ENCODE measurements around the gene STXBP6.

The STXBP6 gene

GRCh38 chr14:25069879-25070278 is 19.9 kb upstream of the STXBP6 start:
- H3F3A ChIP-seq (ENCODE audit: insufficient read depth) = no peaks in the 10 kb centered on the region
- H3K4me3 ChIP-seq (ENCODE audit: insufficient read depth, low read length, poor library complexity, severe bottlenecking) = no peak overlapping the region
- no peak overlapping the region for H3K4me2 ChIP-seq (ENCODE audit: low read depth, low read length, poor library complexity, severe bottlenecking)
- H3K9me3 ChIP-seq (ENCODE audit: insufficient read depth, low read length) = no peaks in the 10 kb centered on the region
- no peak overlapping the region for H3K27ac ChIP-seq (ENCODE audit: low read depth, low read length)
- TF ChIP-seq EZH2phosphoT487 (conservative IDR thresholded peaks at IDR 0.05; ENCODE audit: low read length) (no peak), CTCF (IDR thresholded peaks at IDR 0.05; ENCODE audit: insufficient read depth, low read length, poor library complexity, severe bottlenecking) (no peak)
- H2AFZ ChIP-seq (ENCODE audit: low read depth, low read length, severe bottlenecking) = no peak overlapping the region
- H3K36me3 ChIP-seq (ENCODE audit: low read length) = no peaks in the 10 kb centered on the region
- no peaks in the 10 kb centered on the region for H3K79me2 ChIP-seq (ENCODE audit: insufficient read depth, low read length)
- no peaks in the 10 kb centered on the region for H3K9me2 ChIP-seq (replicated peaks; ENCODE audit: insufficient read depth, low read length)
- no peaks in the 10 kb centered on the region for H3K27me3 ChIP-seq (ENCODE audit: low read length)
- no peak overlapping the region for H3K9ac ChIP-seq (ENCODE audit: low read length)
- no peaks in the 10 kb centered on the region for H4K20me1 ChIP-seq (ENCODE audit: low read depth, low read length)

- Histone ChIP-seq H2AFZ (ENCODE audit: low read depth, low read length, severe bottlenecking) (no peak overlapping the region), H3K9ac (ENCODE audit: low read length) (no peak overlapping the region)
- TF ChIP-seq EZH2phosphoT487 (conservative IDR thresholded peaks at IDR 0.05; ENCODE audit: low read length) = no peak
- TF ChIP-seq CTCF (IDR thresholded peaks at IDR 0.05; ENCODE audit: insufficient read depth, low read length, poor library complexity, severe bottlenecking) = no peak
Observed at GRCh38 chr14:25067600-25067999, 17.7 kb upstream of the STXBP6 start.

GRCh38 chr14:25062022-25062321 is 12.0 kb upstream of the STXBP6 start:
- Histone ChIP-seq H3K9me2 (replicated peaks; ENCODE audit: insufficient read depth, low read length) (no peaks in the 10 kb centered on the region), H3K27ac (ENCODE audit: low read depth, low read length) (no peak overlapping the region), H3K9me3 (ENCODE audit: insufficient read depth, low read length) (no peaks in the 10 kb centered on the region), H3K36me3 (ENCODE audit: low read length) (no peaks in the 10 kb centered on the region), H3K4me3 (ENCODE audit: insufficient read depth, low read length, poor library complexity, severe bottlenecking) (no peak overlapping the region), H2AFZ (ENCODE audit: low read depth, low read length, severe bottlenecking) (no peak overlapping the region), H3K4me2 (ENCODE audit: low read depth, low read length, poor library complexity, severe bottlenecking) (no peak overlapping the region), H4K20me1 (ENCODE audit: low read depth, low read length) (no peaks in the 10 kb centered on the region), H3K9ac (ENCODE audit: low read length) (no peak overlapping the region), H3K27me3 (ENCODE audit: low read length) (no peaks in the 10 kb centered on the region), H3F3A (ENCODE audit: insufficient read depth) (no peaks in the 10 kb centered on the region), H3K79me2 (ENCODE audit: insufficient read depth, low read length) (no peaks in the 10 kb centered on the region)
- TF ChIP-seq CTCF (IDR thresholded peaks at IDR 0.05; ENCODE audit: insufficient read depth, low read length, poor library complexity, severe bottlenecking) (no peak), EZH2phosphoT487 (conservative IDR thresholded peaks at IDR 0.05; ENCODE audit: low read length) (no peak)

More at GRCh38 chr14:25067600-25067999, 17.7 kb upstream of the STXBP6 start:
- H3K9me3 ChIP-seq (ENCODE audit: insufficient read depth, low read length) = no peaks in the 10 kb centered on the region
- no peak overlapping the region for H3K27ac ChIP-seq (ENCODE audit: low read depth, low read length)
- no peaks in the 10 kb centered on the region for H4K20me1 ChIP-seq (ENCODE audit: low read depth, low read length)
- no peaks in the 10 kb centered on the region for H3K27me3 ChIP-seq (ENCODE audit: low read length)
- no peak overlapping the region for H3K4me3 ChIP-seq (ENCODE audit: insufficient read depth, low read length, poor library complexity, severe bottlenecking)
- H3K4me2 ChIP-seq (ENCODE audit: low read depth, low read length, poor library complexity, severe bottlenecking) = no peak overlapping the region
- H3F3A ChIP-seq (ENCODE audit: insufficient read depth) = no peaks in the 10 kb centered on the region
- H3K79me2 ChIP-seq (ENCODE audit: insufficient read depth, low read length) = no peaks in the 10 kb centered on the region
- H3K9me2 ChIP-seq (replicated peaks; ENCODE audit: insufficient read depth, low read length) = no peaks in the 10 kb centered on the region
- H3K36me3 ChIP-seq (ENCODE audit: low read length) = no peaks in the 10 kb centered on the region

GRCh38 chr14:25056688-25057078 is 6.7 kb upstream of the STXBP6 start:
- no peaks in the 10 kb centered on the region for H3K79me2 ChIP-seq (ENCODE audit: insufficient read depth, low read length)
- no peak overlapping the region for H3K4me2 ChIP-seq (ENCODE audit: low read depth, low read length, poor library complexity, severe bottlenecking)
- H3K27ac ChIP-seq (ENCODE audit: low read depth, low read length) = no peak overlapping the region
- no peaks in the 10 kb centered on the region for H3K9me3 ChIP-seq (ENCODE audit: insufficient read depth, low read length)
- H3K9ac ChIP-seq (ENCODE audit: low read length) = no peak overlapping the region
- H2AFZ ChIP-seq (ENCODE audit: low read depth, low read length, severe bottlenecking) = no peak overlapping the region
- no peaks in the 10 kb centered on the region for H4K20me1 ChIP-seq (ENCODE audit: low read depth, low read length)
- H3K27me3 ChIP-seq (ENCODE audit: low read length) = no peaks in the 10 kb centered on the region
- H3F3A ChIP-seq (ENCODE audit: insufficient read depth) = no peaks in the 10 kb centered on the region
- no peaks in the 10 kb centered on the region for H3K36me3 ChIP-seq (ENCODE audit: low read length)
- TF ChIP-seq CTCF (IDR thresholded peaks at IDR 0.05; ENCODE audit: insufficient read depth, low read length, poor library complexity, severe bottlenecking) (no peak), EZH2phosphoT487 (conservative IDR thresholded peaks at IDR 0.05; ENCODE audit: low read length) (no peak)
- no peak overlapping the region for H3K4me3 ChIP-seq (ENCODE audit: insufficient read depth, low read length, poor library complexity, severe bottlenecking)
- no peaks in the 10 kb centered on the region for H3K9me2 ChIP-seq (replicated peaks; ENCODE audit: insufficient read depth, low read length)

Measured in SU-DHL-6 (cell line).